M059J (cell line): Measurements from ENCODE around the gene CD34. TPM values are rescaled to one million over a fixed set of nuclear protein-coding genes. Genes with fewer than 3 reads are reported as not detected.
"Not testable (repeated sequence)": the region's sequence is repeated elsewhere in the genome, so short reads cannot be mapped to it uniquely, and the experiment has no call there.

Experiments
- DNase-seq: peaks from one replicate; pipeline ENCODE4 v3.0.0-alpha.2; 2012; ENCODE audit warnings: low read depth
- total RNA-seq: library from RNA; depleted of rRNA; stranded (reverse); fragments of >200 nt; shearing (Covaris generic); gene quantifications from 2 replicates; pipeline ENCODE4 v1.2.3, GENCODE V29; 2014

CD34 gene
- total RNA-seq, 1 experiment from 2014 or later = 0.59 TPM

- DNase-seq = no peak
Observed at GRCh38 chr1:207926984-207927383, 16.1 kb upstream of the CD34 start.

- DNase-seq = not testable (repeated sequence)
Observed at GRCh38 chr1:207925969-207926368, 15.0 kb upstream of the CD34 start.

- DNase-seq = no peak
Observed at GRCh38 chr1:207925210-207925609, 14.3 kb upstream of the CD34 start.

GRCh38 chr1:207923561-207923960, 12.6 kb upstream of the CD34 start:
- DNase-seq = no peak

GRCh38 chr1:207923121-207923520, 12.2 kb upstream of the CD34 start:
- DNase-seq = no peak

GRCh38 chr1:207922554-207922953, 11.6 kb upstream of the CD34 start:
- DNase-seq = no peak

- no peak for DNase-seq
Observed at GRCh38 chr1:207921321-207921720, 10.4 kb upstream of the CD34 start.

GRCh38 chr1:207920444-207921021, 9.6 kb upstream of the CD34 start:
- no peak for DNase-seq

- DNase-seq = no peak
Observed at GRCh38 chr1:207919523-207920170, 8.7 kb upstream of the CD34 start.

GRCh38 chr1:207918581-207918980, 7.7 kb upstream of the CD34 start:
- no peak for DNase-seq

GRCh38 chr1:207918011-207918410, 7.1 kb upstream of the CD34 start:
- no peak for DNase-seq

- no peak for DNase-seq
Observed at GRCh38 chr1:207917080-207917479, 6.2 kb upstream of the CD34 start.

GRCh38 chr1:207913951-207914350, 3.0 kb upstream of the CD34 start:
- DNase-seq = no peak

GRCh38 chr1:207911856-207912760, 1.2 kb upstream of the CD34 start:
- DNase-seq = no peak

GRCh38 chr1:207909687-207910086, 1.2 kb downstream of the CD34 start:
- DNase-seq = no peak

GRCh38 chr1:207908107-207908734, 2.7 kb downstream of the CD34 start:
- no peak for DNase-seq

GRCh38 chr1:207904391-207904790, 6.5 kb downstream of the CD34 start:
- no peak for DNase-seq

- no peak for DNase-seq
Observed at GRCh38 chr1:207903767-207904166, 7.2 kb downstream of the CD34 start.

- DNase-seq = peak; percentile 37
Observed at GRCh38 chr1:207903053-207903452, 7.9 kb downstream of the CD34 start.

GRCh38 chr1:207902566-207902965, 8.4 kb downstream of the CD34 start:
- DNase-seq = no peak

- DNase-seq = no peak
Observed at GRCh38 chr1:207901041-207901653, 9.8 kb downstream of the CD34 start.

GRCh38 chr1:207898836-207899235, 12.1 kb downstream of the CD34 start:
- DNase-seq = no peak
